NAMALWA (cell line): Measurements from ENCODE around the gene PTER.

Experiments
- DNase-seq: peaks from one replicate; pipeline ENCODE4 v3.0.0-alpha.2; 2015; ENCODE audit warnings: low spot score

PTER gene

GRCh38 chr10:16544099-16544498, 107.3 kb downstream of the PTER start:
- DNase-seq, result no peak

- DNase-seq, result no peak
Measured at GRCh38 chr10:16544591-16544990, 107.8 kb downstream of the PTER start.

GRCh38 chr10:16545116-16545736, 108.4 kb downstream of the PTER start:
- DNase-seq, result peak; percentile 63

GRCh38 chr10:16547973-16548372, 111.2 kb downstream of the PTER start:
- no peak for DNase-seq

- DNase-seq, result no peak
Measured at GRCh38 chr10:16559236-16559773, 122.5 kb downstream of the PTER start.

GRCh38 chr10:16562891-16563290, 126.1 kb downstream of the PTER start:
- no peak for DNase-seq
